A549 (cell line): ENCODE measurements around the gene TNIK. TPM values are rescaled to one million over a fixed set of nuclear protein-coding genes. Genes with fewer than 3 reads are reported as not detected.

Experiments
- ATAC-seq, 2 experiments: fragments of 200-7000 bp in 1 of 2; fragments of >200 bp in 1 of 2; cut with Nextera tagmentation in 1 of 2; cut with Tn5 transposase in 1 of 2; 3 replicates each; pipeline versions ENCODE4 v1.8.0 to v1.9.1; 2018 to 2020; ENCODE audit warnings: mild to moderate bottlenecking in 1 of 2, moderate library complexity in 1 of 2
- CTCF ChIA-PET: fragments of 300-600 bp; sonication (Branson Sonifier 250); formaldehyde crosslinking; extraction: SDS; loops from one replicate; lab custom pipeline; 2021; ENCODE audit warnings: antibody characterized with exemption, inconsistent platforms; lab: Yijun Ruan, JAX
- POLR2A ChIA-PET: fragments of 350-600 bp; formaldehyde crosslinking; extraction: SDS; loops from one replicate; lab custom pipeline; 2021; ENCODE audit warnings: antibody characterized with exemption, inconsistent platforms; lab: Yijun Ruan, JAX
- DNase-seq, 2 experiments: peaks; one replicate each; pipeline versions ENCODE4 v3.0.0 to v3.0.0-alpha.2; 2011 to 2016; ENCODE audit warnings: low read depth in 1 of 2, low spot score in 1 of 2
- FAIRE-seq: peaks from 2 replicates; lab custom pipeline; 2011; peaks lifted over from hg19 to GRCh38; lab: Jason Lieb, UNC
- H3K27ac ChIP-seq, 2 experiments: fragments of >200 bp; sonication (Bioruptor Twin); formaldehyde crosslinking; 3 replicates each; pipeline ENCODE4 v1.5.1; 2016 to 2017
- H3K4me1 ChIP-seq: fragments of >200 bp; sonication (Bioruptor Twin); formaldehyde crosslinking; 3 replicates; pipeline ENCODE4 v1.6.1; 2016
- H3K4me2 ChIP-seq: fragments of >200 bp; sonication (Bioruptor Twin); formaldehyde crosslinking; 3 replicates; pipeline ENCODE4 v1.6.1; 2016
- H3K4me3 ChIP-seq: fragments of >200 bp; sonication (Bioruptor Twin); formaldehyde crosslinking; 3 replicates; pipeline ENCODE4 v1.5.1; 2016
- H3K9me3 ChIP-seq: fragments of >200 bp; sonication (Bioruptor Twin); formaldehyde crosslinking; 3 replicates; pipeline ENCODE4 v1.6.1; 2016
- BHLHE40 ChIP-seq: IDR thresholded peaks from 2 replicates; pipeline ENCODE4 v1.6.1; 2012; ENCODE audit warnings: low read depth, low read length, inconsistent platforms
- CBX8 ChIP-seq: fragments of 200-600 bp; sonication (generic); IDR thresholded peaks from 2 replicates; pipeline ENCODE4 v1.6.1; 2016
- CEBPB ChIP-seq, 2 experiments: fragments of >200 bp in 1 of 2; sonication (Bioruptor Twin) in 1 of 2; formaldehyde crosslinking in 1 of 2; IDR thresholded peaks; 2 replicates each; pipeline ENCODE4 v1.6.1; 2012 to 2016
- CHD2 ChIP-seq: fragments of 150-350 bp; IDR thresholded peaks from 2 replicates; pipeline ENCODE4 v1.6.1; 2014; ENCODE audit warnings: low read length; ENCODE audit not compliant: partially characterized antibody
- CTCF ChIP-seq: fragments of >200 bp; sonication (Bioruptor Twin); formaldehyde crosslinking; IDR thresholded peaks from 3 replicates; pipeline ENCODE4 v1.5.1; 2016
- EP300 ChIP-seq, 2 experiments: fragments of >200 bp; sonication (Bioruptor Twin); formaldehyde crosslinking; IDR thresholded peaks; 2 replicates in 1 of 2; 3 replicates in 1 of 2; pipeline ENCODE4 v1.6.1; 2016 to 2017
- ESRRA ChIP-seq: fragments of 150-350 bp; IDR thresholded peaks from 2 replicates; pipeline ENCODE4 v1.6.1; 2014; ENCODE audit warnings: mild to moderate bottlenecking, low read length, borderline replicate concordance
- FOSL2 ChIP-seq, 2 experiments: fragments of 450-650 bp in 1 of 2; fragments of >200 bp in 1 of 2; sonication (Bioruptor Twin) in 1 of 2; formaldehyde crosslinking; IDR thresholded peaks; 2 replicates each; pipeline versions ENCODE4 v1.5.0 to v1.6.1; 2016 to 2020; ENCODE audit warnings: mild to moderate bottlenecking in 1 of 2, moderate library complexity in 1 of 2
- FOXS1 ChIP-seq: fragments of 250-450 bp; sonication (Bioruptor Pico); IDR thresholded peaks from 2 replicates; pipeline ENCODE4 v1.5.0; 2020; ENCODE audit warnings: mild to moderate bottlenecking, moderate library complexity
- HOXA7 ChIP-seq: fragments of 250-450 bp; sonication (Bioruptor Pico); IDR thresholded peaks from 2 replicates; pipeline ENCODE4 v1.5.0; 2020; ENCODE audit warnings: mild to moderate bottlenecking, moderate library complexity
- HOXB13 ChIP-seq: fragments of 250-450 bp; sonication (Bioruptor Pico); IDR thresholded peaks from 2 replicates; pipeline ENCODE4 v1.5.0; 2020; ENCODE audit warnings: low read depth, mild to moderate bottlenecking, moderate library complexity
- MAX ChIP-seq: IDR thresholded peaks from 2 replicates; pipeline ENCODE4 v1.6.1; 2012
- MYC ChIP-seq: IDR thresholded peaks from 2 replicates; pipeline ENCODE4 v1.6.1; 2012; ENCODE audit warnings: mild to moderate bottlenecking, inconsistent platforms, low read length, improper control_type of control experiment, borderline replicate concordance
- NFE2L2 ChIP-seq: fragments of 150-350 bp; conservative IDR thresholded peaks from 2 replicates; pipeline ENCODE4 v1.6.1; 2014; ENCODE audit warnings: low read length
- NPAS2 ChIP-seq: fragments of 250-450 bp; sonication (Bioruptor Pico); IDR thresholded peaks from 2 replicates; pipeline ENCODE4 v1.8.0; 2022; ENCODE audit warnings: mild to moderate bottlenecking, moderate library complexity, borderline replicate concordance
- PBX3 ChIP-seq: IDR thresholded peaks from 2 replicates; pipeline ENCODE4 v1.6.1; 2012
- PHF8 ChIP-seq: fragments of 200-600 bp; sonication (generic); IDR thresholded peaks from 2 replicates; pipeline ENCODE4 v1.6.1; 2016; ENCODE audit warnings: low read depth, mild to moderate bottlenecking, antibody characterized with exemption, moderate library complexity, borderline replicate concordance
- POLR2A ChIP-seq: IDR thresholded peaks from 2 replicates; pipeline ENCODE4 v1.6.1; 2012; ENCODE audit warnings: mild to moderate bottlenecking, low read length
- POLR2AphosphoS2 ChIP-seq: conservative IDR thresholded peaks from 2 replicates; pipeline ENCODE4 v1.6.1; 2012; ENCODE audit warnings: low read length, improper control_type of control experiment, inconsistent platforms
- RCOR1 ChIP-seq: fragments of 150-350 bp; IDR thresholded peaks from 2 replicates; pipeline ENCODE4 v1.6.1; 2014; ENCODE audit warnings: antibody characterized with exemption, low read length, low read depth
- RFX5 ChIP-seq: fragments of 450-650 bp; IDR thresholded peaks from 2 replicates; pipeline ENCODE4 v1.7.1; 2014; ENCODE audit warnings: antibody characterized with exemption, mild to moderate bottlenecking, moderate library complexity
- RNF2 ChIP-seq: fragments of 200-600 bp; sonication (generic); IDR thresholded peaks from 2 replicates; pipeline ENCODE4 v1.6.1; 2016; ENCODE audit warnings: low read depth, mild to moderate bottlenecking, antibody characterized with exemption, moderate library complexity, borderline replicate concordance
- SMC3 ChIP-seq: fragments of >200 bp; sonication (Bioruptor Twin); formaldehyde crosslinking; IDR thresholded peaks from 3 replicates; pipeline ENCODE4 v1.6.1; 2018; ENCODE audit warnings: inconsistent platforms
- SREBF2 ChIP-seq: fragments of 450-650 bp; IDR thresholded peaks from 2 replicates; pipeline ENCODE4 v1.6.1; 2014; ENCODE audit warnings: mild to moderate bottlenecking, moderate library complexity
- TFCP2L1 ChIP-seq: fragments of 250-450 bp; sonication (Bioruptor Pico); IDR thresholded peaks from 2 replicates; pipeline ENCODE4 v1.5.0; 2021; ENCODE audit warnings: mild to moderate bottlenecking
- ZNF302 ChIP-seq: fragments of 250-450 bp; sonication (Bioruptor Pico); IDR thresholded peaks from 2 replicates; pipeline ENCODE4 v1.9.0; 2021; ENCODE audit warnings: inconsistent platforms, mild to moderate bottlenecking, moderate library complexity
- WGBS: methylation state at CpG from one replicate; pipeline ENCODE4 v1.1.6; 2017; ENCODE audit errors: missing lambda C conversion rate; 5-methylcytosine and 5-hydroxymethylcytosine counted together
- polyA plus RNA-seq, 4 experiments: library from polyadenylated mRNA; depleted of rRNA in 3 of 4; stranded (reverse); fragments of >200 nt; fragmentation: RNase III in 1 of 4; extraction: RNeasy Plus Mini Kit Qiagen cat#74134 plus additional on column Dnase treatment in 1 of 4; gene quantifications; 2 replicates in 3 of 4; 3 replicates in 1 of 4; pipeline ENCODE4 v1.2.3, GENCODE V29; 2011 to 2017

Gene TNIK
- polyA plus RNA-seq, 2 of the 4 experiments (the other 2 are of a cell fraction) = 1.6 to 1.8 TPM

- WGBS = 94% methylated on average over 4 of the region's 4 CpGs
- no peak overlapping the region for H3K4me2 ChIP-seq
- no peak overlapping the region for H3K27ac ChIP-seq
- DNase-seq (no peak), FAIRE-seq (no peak), ATAC-seq (no peak)
- no peaks in the 10 kb centered on the region for H3K9me3 ChIP-seq
- peaks cover 6% of the 10 kb centered on the region; the same call in 1 of the 3 replicates for H3K4me1 ChIP-seq
- POLR2A ChIA-PET = no interaction called here
- CTCF ChIA-PET = interaction anchor here (1.1 to 1.8 kb wide), 8 partner anchors 7 to 384 kb away, joined by 3 to 14 read pairs (median 3); no protein-coding TSS in a partner anchor
- TF ChIP-seq RNF2 (no peak), NFE2L2 (no peak), ZNF302 (CRISPR knock-in tag) (no peak), CTCF (no peak), SREBF2 (no peak), POLR2A (no peak), BHLHE40 (no peak), POLR2AphosphoS2 (no peak), NPAS2 (CRISPR knock-in tag) (no peak), SMC3 (no peak), EP300 (IDR thresholded peaks at IDR 0.05) (no peak), RFX5 (no peak), HOXA7 (CRISPR knock-in tag) (no peak), PHF8 (no peak)
- no peak overlapping the region for H3K4me3 ChIP-seq
Measured at GRCh38 chr3:171181907-171182690, 278.1 kb downstream of the TNIK start.

GRCh38 chr3:171178714-171179113 is 281.5 kb downstream of the TNIK start:
- 0 out of 4 replicates have a peak, but pooled peaks of 1 of the 2 experiments have one; percentile 18 for TF ChIP-seq CEBPB (IDR thresholded peaks at IDR 0.05)
- TF ChIP-seq FOSL2 (IDR thresholded peaks at IDR 0.05) = no peak
- TF ChIP-seq FOSL2 (CRISPR knock-in tag; IDR thresholded peaks at IDR 0.05) = no peak
- TF ChIP-seq CBX8 = no peak
- no peak for TF ChIP-seq MYC

GRCh38 chr3:171177553-171177952 is 282.7 kb downstream of the TNIK start:
- Histone ChIP-seq H3K4me2 (no peak overlapping the region), H3K4me1 (peaks cover 6% of the 10 kb centered on the region; the same call in 1 of the 3 replicates), H3K9me3 (no peaks in the 10 kb centered on the region), H3K4me3 (no peak overlapping the region), H3K27ac (no peak overlapping the region)
- DNase-seq = no peak
- ChIA-PET POLR2A (no interaction called here), CTCF (no interaction called here)
- WGBS = 60% methylated on average over 2 of the region's 2 CpGs
- TF ChIP-seq CTCF = no peak
- no peak for TF ChIP-seq HOXB13 (CRISPR knock-in tag)
- no peak for TF ChIP-seq CHD2
- TF ChIP-seq FOXS1 = no peak
- TF ChIP-seq POLR2A = no peak
- no peak for TF ChIP-seq MAX
- no peak for TF ChIP-seq BHLHE40
- TF ChIP-seq ESRRA = no peak
- no peak for TF ChIP-seq RCOR1
- TF ChIP-seq PHF8 = no peak
- no peak for TF ChIP-seq PBX3
- TF ChIP-seq TFCP2L1 (CRISPR knock-in tag) = no peak
- FAIRE-seq = no peak
- ATAC-seq = no peak

More at GRCh38 chr3:171178714-171179113, 281.5 kb downstream of the TNIK start:
- Histone ChIP-seq H3K4me3 (no peak overlapping the region), H3K27ac (peak overlapping the region; percentile 40 to 62; a peak in 4 of 6 replicates), H3K4me2 (no peak overlapping the region), H3K4me1 (peaks cover 6% of the 10 kb centered on the region; the same call in 1 of the 3 replicates), H3K9me3 (no peaks in the 10 kb centered on the region)
- DNase-seq (no peak), ATAC-seq (no peak), FAIRE-seq (no peak)
- POLR2A ChIA-PET = no interaction called here
- CTCF ChIA-PET = interaction anchor here (0.7 kb wide), 1 partner anchor 104 kb away, joined by 3 read pairs; no protein-coding TSS in a partner anchor
